ENCODE data around the gene CPSF7. TPM values are rescaled to one million over a fixed set of nuclear protein-coding genes. Genes with fewer than 3 reads are reported as not detected.
"Not testable (repeated sequence)": the region's sequence is repeated elsewhere in the genome, so short reads cannot be mapped to it uniquely, and the experiment has no call there.

The CPSF7 gene
- polyA plus RNA-seq, 1 donor = 78.3 TPM

DNA sequence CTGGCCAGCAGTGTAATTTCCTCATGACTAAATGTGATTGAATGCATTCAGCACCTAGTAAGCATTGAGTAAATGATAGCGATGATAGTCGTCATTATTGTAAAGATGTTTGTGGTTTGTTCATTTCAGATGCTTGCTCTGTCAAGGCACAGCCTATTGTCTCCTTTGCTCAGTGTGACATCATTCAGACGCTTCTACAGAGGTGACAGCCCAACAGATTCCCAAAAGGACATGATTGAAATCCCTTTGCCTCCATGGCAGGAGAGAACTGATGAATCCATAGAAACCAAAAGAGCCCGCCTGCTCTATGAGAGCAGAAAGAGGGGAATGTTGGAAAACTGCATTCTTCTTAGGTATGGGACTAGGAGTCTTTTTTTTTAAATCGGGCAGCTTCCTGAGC, 7.7 kb upstream of the CPSF7 start:
- no peak for DNase-seq

DNA sequence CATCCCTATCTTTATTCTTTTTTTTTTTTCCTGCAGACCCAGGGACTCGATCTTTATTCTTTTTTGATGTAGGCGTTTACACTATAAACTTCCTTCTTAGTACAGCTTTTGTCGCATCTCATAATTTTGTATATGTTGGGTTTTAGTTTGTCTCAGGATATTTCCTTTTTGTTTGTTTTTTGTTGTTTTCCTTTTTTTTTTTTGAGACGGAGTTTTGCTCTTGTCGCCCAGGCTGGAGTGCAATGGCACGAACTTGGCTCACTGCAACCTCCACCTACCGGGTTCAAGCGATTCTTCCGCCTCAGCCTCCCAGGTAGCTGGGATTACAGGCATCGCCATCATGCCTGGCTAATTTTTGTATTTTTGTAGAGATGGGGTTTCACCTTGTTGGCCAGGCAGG, 1.1 kb upstream of the CPSF7 start:
- DNase-seq = not testable (repeated sequence)

GRCh38 chr11:61429346-61429690, 457 bp downstream of the CPSF7 start:
- DNase-seq = peak; percentile 81

DNA sequence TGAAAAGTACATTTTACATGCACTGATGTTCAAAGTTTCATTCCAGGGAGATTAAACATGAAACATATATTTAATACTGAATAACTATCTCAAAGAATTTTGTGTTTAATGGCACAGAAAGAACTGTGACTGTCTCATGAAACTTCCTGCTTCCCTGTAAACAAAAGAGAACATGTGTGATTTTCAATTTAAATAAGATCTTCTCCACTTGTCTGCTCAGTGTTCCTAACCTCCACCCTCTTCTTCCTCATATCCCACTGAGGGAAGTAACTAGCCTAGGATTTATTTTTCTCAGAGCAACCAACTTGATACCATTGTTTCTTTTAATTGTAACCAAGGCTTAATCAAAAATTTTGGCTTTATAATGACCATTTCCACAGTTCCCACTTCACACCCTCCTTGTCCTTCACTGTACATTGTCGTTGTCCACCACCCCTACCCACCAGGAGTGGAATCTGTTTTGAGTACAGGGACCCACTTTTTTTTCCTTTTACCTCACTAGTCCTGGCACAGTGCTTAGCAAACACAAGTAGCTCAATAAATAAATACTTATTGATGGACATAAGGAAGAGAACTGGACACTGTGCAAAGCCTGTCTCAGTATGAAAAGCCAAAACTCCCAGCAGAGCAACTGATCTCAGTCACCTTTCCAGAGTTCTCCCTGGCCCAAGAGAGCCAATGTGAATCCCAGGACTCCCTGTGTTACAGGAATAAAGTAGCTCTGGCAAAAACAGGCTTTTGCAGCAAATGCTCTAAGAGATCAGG, 4.2 kb downstream of the CPSF7 start:
- no peak for DNase-seq

DNA sequence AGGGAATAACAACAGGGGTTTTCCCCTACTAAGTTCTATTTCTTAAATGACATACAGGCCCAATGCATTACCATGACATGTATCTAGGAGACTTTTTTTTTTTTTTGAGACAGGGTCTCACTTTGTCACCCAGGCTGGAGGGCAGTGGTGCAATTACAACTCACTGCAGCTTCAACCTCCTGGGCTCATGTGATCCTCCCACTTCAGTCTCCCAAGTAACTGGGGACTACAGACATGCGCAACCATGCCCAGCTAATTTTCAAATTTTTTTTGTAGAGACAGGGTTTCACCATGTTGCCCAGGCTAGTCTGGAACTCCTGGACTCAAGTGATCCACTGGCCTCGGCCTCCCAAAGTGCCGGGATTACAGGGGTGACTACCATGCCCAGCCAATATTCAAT, 7.5 kb downstream of the CPSF7 start:
- no peak for DNase-seq

DNA sequence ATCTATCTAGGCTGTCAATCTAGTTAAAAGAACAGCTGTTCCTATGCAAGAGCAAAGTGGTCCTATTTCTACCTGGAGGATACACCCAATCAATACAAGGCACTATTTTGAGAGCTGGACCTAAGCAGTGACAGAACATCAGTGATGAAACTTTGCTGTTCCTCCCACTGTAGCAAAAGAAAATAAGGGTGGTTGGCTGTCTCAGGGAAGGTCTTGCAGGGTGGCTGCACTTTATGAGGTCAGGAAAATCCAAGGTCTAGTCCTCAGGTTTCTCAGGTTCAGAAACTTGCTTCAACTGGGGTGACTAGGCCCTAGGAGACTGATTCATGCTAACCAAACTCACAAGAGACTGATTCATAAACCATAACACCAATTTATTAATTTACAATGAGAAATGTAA, 11.6 kb downstream of the CPSF7 start:
- DNase-seq = no peak

DNA sequence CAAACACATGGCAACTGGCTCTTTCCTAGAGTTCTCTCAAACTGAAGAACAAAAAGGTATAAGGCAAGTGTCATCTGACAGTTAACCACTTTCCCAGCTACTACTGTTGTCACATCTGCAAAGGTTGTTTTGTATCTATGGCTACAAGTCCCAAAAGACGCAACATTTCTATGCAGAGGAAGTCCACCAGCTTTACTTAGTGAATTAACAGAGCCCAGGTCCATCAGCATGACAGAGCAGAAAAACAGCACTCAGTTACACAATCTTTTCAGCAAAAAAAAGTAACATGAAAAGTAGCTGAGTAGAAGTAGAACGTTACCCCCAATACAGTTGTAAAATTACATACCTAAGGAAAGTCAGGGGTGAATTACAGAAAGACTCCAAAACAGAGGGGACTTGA, 12.1 kb downstream of the CPSF7 start:
- peak; percentile 31 for DNase-seq

GRCh38 chr11:61416941-61417340, 12.8 kb downstream of the CPSF7 start:
- DNase-seq = no peak

- no peak for DNase-seq
These were observed 14.4 kb downstream of the CPSF7 start for GRCh38 chr11:61415381-61415780.

DNA sequence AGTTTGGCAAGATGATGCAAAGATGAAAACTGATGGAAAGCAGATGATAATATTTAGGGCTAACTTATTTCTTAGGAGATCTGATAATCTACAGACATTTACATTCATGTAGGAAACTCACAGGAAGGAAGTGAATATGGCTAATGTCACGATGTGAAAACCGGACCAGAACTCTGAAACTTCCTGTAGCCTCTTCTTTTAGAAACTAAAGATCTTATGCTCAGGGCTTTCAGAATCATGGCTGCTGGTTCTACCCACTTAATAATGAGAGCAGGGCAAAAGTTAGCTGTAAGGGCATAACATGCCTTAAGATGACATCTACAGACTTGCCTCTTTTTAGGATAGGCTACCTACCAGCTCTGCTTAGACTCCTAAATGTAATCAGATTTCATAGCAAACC, 15.2 kb downstream of the CPSF7 start:
- no peak for DNase-seq

GRCh38 chr11:61413496-61413895, 16.3 kb downstream of the CPSF7 start:
- no peak for DNase-seq

- no peak for DNase-seq
These were observed 18.2 kb downstream of the CPSF7 start for GRCh38 chr11:61411589-61411988.

GRCh38 chr11:61406991-61407728, 22.6 kb downstream of the CPSF7 start:
- no peak for DNase-seq

DNA sequence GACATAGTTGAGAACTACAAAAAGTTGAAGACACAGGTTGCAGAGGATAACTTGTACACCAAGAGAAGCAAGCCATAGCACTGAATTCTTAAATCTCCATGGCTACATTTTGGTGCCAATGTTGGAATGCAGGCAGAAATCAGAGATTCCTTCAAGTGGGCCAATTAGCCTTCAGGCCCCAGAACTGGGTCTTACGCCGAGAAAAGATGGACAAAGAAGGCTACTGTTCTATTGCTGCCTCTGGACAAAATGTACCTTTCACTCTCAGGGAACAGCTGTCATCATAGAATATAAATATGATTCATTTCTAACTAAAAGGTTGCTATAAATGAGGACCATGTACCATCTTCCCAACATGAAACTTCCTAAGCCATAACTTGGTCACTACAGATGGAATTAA, 23.7 kb downstream of the CPSF7 start:
- DNase-seq = no peak

DNA sequence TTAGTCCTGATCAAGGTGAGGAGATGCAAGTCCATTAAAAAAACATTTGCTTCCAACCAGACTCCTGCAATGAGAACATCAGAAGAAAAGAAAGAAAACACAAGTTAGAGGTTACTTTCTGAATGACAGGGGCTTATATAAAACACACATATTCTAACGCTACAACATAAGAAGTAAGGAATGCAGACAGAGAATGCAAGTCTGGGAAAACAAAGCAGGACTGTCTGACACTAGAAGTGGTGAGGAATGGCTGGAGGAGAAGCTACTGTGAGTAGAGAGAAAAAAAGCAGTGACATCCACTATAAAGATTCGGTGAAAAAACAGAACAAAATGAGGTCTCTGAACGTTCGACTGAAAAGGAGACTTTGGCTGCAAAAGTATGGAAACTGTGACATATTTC, 25.1 kb downstream of the CPSF7 start:
- DNase-seq = no peak

DNA sequence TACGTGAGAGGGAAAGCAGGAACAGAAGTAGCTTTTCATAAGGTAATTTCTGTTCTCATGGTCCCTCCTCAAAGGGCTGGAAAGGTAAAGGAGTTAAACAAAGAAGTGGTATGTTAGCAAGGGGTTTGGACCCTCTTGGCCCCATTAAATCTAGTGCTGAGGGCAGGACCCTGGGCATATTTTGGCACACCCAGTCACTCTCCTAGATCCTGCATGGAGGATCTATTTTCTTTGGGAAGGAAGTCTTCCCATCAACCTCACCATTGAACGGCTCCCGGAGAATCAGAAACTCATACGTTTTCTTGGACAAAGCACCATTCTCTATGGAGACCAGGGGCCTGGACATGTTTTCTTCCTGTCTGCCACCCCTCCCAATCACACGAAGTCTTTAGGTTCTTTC, 25.7 kb downstream of the CPSF7 start:
- DNase-seq = no peak

DNA sequence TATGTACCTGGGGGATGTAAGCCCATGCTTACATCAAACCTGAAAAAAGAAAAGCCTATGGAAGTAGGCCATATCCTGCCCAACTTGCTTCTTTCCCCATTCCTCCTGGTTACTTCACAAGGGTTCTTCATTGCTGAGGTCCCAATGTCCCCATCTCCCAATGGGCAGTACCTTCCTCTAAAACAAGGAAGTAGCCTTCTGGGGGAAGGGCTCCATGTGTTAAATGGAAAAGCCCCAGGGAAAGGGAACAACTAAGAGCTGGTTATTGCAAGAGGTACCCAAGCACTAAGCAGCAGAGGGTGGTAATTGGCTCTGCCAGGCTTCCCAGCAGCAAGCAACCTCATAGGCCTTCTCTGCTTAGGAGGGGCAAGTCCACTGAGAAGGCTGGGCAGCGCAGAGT, 26.1 kb downstream of the CPSF7 start:
- DNase-seq = no peak

DNA sequence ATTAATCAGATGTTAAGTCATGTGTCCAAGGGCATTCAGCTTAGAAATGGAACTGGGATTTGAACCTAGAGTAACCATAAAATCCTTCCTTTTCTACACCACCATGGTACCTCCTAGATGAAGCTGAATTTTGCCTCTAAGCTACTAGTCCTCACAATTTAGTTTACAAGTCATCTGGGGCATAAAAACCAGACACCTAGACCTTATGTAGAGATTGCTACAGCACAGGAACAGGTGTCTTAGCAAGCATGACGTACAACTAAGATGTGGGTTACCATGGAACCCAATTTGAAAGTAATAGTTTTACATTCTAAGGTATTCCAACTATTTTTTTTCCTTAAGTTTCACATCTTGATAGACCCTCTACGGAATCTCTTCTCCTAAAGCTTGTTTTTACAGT, 28.2 kb downstream of the CPSF7 start:
- no peak for DNase-seq

DNA sequence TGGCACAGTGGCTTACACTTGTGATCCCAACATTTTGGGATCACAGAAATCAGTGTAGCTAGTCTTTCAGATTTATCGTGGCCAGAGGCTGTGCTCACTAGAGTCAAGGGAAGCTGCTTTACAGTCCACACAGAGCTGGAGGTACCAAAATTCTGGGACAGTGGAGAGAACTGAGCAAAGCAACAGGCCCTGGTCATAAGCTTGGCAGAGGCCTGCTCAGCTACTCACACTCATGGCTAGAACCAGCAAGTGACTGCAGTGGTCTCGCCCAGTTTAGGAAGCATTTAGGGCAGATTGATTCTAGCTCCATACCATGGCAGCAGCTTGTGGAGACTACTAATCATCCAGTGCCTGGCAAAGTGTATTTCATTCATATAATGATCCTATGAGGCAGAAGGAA, 28.6 kb downstream of the CPSF7 start:
- DNase-seq = no peak

- DNase-seq = no peak
These were observed 36.7 kb downstream of the CPSF7 start for GRCh38 chr11:61392981-61393595.

DNA sequence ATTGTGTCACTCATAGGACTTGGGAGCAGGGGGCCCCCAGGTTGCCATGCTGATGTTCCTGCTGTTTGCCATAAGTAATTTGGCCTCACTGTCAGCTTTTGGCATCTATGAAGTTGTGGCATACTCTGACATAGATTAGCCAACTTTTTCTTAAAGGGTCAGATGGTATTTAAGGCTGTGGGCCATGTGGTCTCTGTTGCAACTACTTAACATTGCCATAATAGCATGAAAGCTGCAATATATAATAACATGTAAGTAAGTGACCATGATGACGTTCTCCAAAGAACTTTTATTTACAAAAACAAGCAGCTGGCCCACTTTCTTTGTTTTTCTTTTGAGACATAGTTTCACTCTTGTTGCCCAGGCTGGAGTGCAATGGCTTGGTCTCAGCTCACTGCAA, 39.6 kb downstream of the CPSF7 start:
- no peak for DNase-seq

GRCh38 chr11:61384271-61385242, 45.2 kb downstream of the CPSF7 start:
- DNase-seq = no peak

GRCh38 chr11:61383859-61384258, 45.9 kb downstream of the CPSF7 start:
- not testable (repeated sequence) for DNase-seq
